ENCODE results near the gene B3GAT3.
A peak's percentile ranks its signal among the peaks of the same experiment; 100 is the strongest.
"Not testable (repeated sequence)": the region's sequence is repeated elsewhere in the genome, so short reads cannot be mapped to it uniquely, and the experiment has no call there.

Gene B3GAT3

DNA sequence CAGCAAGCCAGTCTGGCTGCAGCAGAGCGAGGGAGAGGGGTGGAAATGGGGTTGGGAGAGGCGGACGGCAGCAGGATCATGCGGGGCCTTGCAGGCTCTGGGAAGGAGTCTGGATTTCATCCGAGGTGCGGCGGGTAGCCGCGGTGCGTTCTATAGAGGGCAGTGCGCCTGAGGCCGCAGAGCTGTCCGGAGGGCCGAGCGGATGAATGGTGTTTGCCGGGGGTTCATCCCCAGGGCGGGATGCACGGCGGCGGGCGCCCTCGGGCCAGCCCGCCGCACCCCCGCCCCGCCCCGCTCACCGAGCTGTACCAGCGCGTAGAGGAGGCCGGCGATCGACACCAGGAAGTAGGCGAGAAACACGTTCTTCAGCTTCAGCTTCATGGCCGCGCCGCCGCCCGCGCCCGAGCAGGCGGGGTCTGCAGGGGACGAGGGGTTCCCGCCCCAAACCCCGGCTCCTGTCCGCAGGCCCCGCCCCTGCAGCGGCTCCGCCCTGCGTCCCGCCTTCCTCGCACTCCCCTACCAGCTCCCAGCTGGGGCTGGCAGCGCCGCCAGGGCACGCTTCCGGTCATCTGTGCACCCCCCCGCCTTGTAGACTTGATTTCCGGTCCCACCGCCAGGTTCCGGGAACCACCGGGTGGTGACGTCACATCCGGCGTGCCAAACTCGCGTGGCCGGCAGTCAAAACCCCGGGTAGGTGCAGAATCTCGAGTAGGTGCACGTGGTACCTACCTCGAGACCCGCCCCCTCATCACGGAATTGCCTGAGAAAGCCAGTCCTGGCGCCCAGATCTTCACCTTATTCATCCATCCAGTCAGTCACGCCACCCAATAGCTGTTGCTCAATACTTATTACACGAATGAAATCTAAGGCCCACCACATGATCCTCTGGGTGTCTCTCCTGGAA is at the start of gene B3GAT3:
Gene B3GAT3 (minus strand): TSS at position 420 of the 904 bp plus-strand sequence. CDS start 39 bp downstream, at position 381.
- peak; percentile 99 for DNase-seq (ENCODE audit: low spot score)

DNA sequence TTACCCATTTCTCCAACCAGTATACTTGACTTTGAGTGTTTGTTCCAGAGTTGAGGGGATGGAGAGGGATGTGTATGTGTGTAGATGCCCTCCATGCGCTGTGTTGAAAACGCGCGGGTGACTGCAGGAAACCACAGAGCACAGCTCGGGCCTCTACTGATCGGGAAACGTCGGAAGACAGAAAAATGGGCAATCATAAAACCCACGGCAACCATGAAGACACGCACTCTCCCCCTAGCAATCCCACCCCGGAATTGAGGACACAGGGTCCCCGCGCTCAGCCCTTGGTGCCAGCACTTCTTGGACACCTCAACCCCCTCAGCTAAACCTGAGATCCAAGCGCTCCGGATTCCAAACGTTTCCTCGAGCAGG is 49.4 kb upstream of the B3GAT3 start:
- DNase-seq (ENCODE audit: low spot score): no peak

DNA sequence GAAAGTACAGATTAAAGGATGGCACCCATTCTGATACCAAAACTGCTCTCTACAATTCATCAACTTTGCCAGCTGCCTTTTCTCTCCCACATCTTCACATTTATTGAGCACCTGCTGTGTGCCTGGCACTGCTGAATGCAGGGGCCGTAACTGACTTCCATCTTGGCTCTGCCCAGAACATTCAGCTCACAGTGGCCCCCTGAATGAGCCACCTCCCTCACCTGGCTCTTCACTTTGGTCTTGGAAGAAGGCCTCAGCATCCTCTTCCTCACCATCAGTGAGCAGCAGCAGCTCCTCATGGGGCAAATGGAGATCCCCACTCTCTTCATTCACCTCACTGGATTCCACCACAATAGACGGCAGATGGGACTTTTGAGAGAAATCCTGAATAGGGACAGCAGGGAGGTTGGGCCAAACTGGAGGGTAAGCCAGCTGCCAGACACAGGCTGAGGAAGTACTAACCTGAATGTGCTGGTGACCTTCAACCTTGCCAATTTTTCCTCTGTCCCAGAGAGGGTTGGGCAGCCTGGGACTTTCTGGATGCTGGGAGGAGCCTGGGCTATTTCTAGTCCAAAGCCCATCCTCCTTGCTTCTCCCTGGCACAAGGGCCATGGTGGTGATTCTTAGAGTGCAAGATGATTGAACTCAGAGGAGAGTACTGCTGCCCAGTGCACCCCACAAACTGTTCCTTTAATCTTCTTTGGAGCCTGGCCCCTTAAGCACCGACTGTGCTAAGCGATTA is 47.8 kb upstream of the B3GAT3 start:
- no peak for DNase-seq (ENCODE audit: low spot score)

DNA sequence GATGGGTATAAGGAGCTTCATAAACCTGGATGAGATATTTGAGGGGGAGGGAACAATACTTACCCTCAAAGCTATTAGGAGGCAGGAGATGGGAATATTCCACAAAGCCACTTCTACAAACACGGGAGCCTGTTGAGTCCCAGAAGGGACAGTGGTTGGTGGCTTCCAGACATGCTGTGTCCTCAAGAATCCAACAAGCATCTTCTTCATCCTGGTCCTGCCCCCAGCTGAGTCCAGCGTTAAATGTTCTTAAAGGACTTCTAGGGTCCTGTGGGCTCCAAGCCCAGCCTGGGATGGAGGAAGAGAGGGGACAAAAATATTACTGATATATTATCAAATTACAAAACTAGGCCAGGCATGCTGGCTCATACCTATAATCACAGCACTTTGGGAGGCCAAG is 45.7 kb upstream of the B3GAT3 start:
- DNase-seq (ENCODE audit: low spot score): no peak

DNA sequence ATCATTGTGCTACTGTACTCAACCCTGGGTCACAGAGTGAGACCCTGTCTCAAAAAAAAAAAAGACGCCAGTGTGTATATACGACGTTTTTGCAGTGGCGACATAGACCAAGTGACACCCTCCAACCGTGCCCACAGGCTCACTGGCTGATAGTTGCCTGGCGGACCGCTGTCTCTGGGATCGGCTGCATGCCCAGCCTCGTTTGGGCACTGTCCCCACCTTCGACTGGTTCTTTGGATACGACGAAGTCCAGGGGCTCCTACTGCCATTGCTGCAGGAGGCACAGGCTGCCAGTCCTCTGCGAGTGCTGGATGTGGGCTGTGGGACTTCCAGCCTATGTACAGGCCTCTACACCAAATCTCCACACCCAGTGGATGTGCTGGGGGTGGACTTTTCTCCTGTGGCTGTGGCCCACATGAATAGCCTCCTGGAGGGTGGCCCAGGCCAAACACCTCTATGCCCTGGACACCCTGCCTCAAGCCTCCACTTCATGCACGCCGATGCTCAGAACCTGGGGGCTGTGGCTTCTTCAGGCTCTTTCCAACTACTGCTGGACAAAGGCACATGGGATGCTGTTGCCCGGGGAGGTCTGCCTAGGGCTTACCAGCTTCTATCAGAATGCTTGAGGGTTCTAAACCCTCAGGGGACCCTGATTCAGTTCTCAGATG is 44.6 kb upstream of the B3GAT3 start:
- no peak for DNase-seq (ENCODE audit: low spot score)

DNA sequence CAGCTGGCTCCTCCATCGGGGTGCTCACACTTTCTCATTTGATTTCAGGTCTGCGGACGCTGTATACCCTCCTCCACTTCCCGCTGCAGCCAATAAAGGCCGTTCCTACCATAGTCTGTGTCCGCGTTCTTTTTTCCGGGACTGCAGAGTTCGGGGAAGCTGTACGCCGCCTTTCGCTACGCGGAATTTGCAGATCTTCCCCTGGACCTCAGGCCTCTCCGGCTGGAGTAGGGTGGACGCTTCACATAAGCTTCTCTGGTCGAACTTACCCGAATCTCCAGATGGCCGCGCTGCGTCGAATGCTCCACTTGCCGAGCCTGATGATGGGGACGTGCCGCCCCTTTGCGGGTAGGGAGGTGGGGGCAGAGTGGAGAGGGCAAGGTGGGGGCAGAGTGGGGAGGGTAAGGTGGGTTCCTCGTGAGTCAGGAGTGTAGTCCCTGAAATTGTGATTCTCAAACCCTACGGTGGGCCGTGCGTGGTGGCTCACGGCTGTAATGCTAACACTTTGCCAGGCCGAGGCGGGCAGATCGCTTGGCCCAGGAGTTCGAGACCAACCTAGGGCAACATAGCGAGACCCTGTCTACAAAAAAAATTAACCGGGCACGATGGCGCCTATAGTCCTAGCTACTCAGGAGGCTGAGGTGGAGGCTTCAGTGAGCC is 43.9 kb upstream of the B3GAT3 start:
- no peak for DNase-seq (ENCODE audit: low spot score)

DNA sequence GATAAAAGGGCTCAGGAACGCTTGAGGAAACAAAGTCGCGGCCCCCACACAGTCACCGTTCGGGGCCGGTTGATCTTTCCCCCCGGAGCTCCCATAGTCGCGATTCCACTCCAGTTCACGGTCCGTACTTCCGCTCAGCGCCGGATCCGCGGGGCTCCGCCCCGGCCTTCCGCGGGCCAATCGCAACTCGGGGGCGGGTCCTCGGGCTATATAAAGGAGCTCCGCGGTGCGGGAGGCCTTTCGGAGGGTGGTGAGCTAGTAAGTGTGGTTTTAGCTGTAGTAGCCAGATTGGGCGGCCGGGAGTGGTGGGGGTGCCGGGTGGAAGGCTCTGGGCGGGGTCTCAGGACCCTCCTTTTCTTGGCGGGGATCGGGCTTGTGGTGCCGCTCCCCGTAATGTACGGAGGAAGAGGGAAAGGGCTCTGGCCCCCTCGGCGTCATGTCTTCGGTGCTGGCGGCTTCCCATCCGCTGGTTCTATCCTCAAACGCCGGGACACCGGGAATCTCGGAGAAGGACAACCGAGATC is 43.4 kb upstream of the B3GAT3 start, which contains the start of the genes C11orf98 and CSKMT:
Gene C11orf98 (minus strand): TSS at position 136 of the 524 bp plus-strand sequence. CDS start 41 bp downstream, at position 95.
Gene CSKMT (plus strand): TSS at position 238 of the 524 bp plus-strand sequence. CDS start 568 bp downstream, outside the sequence.
- peak; percentile 93 for DNase-seq (ENCODE audit: low spot score)

DNA sequence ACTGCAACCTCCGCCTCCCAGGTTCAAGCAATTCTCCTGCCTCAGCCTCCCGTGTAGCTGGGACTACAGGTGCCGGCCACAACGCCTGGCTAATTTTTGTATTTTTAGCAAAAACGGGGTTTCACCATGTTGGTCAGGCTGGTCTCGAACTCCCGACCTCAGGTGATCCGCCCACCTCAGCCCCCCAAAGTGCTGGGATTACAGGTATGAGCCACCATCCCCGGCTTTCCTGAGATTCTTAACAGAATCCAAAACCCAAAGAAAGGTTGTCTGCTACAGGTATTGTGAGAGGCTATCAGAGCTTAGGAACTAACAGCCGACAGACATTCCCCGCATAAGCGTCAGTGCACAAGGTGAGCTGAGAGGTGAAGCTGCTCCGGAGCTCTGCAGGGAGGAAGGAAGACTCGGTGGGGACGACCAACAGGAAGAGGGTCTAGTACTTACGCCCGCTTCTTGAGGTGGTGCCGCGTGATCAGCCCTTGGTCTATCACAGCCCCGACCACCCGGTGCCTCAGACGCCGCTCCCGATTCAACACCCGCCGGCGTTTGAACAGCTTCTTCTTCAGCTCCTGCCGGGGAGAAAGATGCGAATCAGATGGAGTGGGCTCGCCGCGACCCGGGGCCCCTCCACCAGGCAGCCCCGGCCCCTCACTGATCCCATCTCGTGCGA is 42.8 kb upstream of the B3GAT3 start:
- DNase-seq (ENCODE audit: low spot score): no peak

DNA sequence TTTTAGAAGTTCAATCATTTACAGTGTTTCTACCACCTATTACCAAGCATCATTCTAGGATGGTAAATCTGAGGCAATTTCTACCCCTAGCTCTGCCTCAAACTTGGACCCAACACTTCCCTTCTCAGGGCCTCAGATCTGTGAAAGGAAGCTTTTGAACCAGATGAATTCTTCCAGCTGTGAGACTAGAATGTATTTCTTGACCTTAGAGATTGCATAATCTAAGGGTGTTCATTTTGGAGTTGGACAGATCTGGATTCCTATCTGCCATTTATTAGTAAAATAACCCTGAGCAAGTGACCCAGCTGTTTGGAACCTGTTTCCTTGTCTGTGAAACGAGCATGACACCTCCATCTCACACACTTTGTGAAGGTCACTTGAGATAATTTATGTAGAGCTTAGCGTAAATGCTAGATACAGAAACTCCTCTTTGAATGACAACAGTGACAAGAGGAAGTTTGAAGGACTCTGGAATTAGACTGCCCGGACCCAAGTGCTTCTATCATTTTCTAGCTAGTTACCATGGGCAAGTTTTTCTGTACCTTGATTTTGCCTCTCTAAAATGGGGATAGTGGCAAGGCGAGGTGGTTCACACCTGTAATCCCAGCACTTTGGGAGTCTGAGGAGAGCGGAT is 35.1 kb upstream of the B3GAT3 start:
- DNase-seq (ENCODE audit: low spot score): no peak

DNA sequence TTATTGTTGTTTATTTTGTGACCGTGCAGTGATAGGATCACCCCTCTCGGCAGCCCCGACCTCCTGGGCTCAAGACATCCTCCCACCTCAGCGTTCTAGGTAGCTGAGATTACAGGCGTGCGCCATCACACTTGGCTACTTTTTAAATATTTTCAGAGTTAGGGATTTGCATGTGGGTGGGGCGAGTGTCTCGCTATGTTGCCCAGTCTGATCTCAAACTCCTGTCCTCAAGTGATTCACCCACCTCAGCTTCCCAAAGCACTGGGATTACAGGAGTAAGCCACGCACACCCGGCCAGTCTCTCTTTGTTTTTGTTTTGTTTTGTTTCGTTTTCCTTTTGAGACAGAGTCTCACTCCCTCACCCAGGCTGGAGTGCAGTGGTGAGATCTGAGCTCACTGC is 32.5 kb upstream of the B3GAT3 start:
- no peak for DNase-seq (ENCODE audit: low spot score)

DNA sequence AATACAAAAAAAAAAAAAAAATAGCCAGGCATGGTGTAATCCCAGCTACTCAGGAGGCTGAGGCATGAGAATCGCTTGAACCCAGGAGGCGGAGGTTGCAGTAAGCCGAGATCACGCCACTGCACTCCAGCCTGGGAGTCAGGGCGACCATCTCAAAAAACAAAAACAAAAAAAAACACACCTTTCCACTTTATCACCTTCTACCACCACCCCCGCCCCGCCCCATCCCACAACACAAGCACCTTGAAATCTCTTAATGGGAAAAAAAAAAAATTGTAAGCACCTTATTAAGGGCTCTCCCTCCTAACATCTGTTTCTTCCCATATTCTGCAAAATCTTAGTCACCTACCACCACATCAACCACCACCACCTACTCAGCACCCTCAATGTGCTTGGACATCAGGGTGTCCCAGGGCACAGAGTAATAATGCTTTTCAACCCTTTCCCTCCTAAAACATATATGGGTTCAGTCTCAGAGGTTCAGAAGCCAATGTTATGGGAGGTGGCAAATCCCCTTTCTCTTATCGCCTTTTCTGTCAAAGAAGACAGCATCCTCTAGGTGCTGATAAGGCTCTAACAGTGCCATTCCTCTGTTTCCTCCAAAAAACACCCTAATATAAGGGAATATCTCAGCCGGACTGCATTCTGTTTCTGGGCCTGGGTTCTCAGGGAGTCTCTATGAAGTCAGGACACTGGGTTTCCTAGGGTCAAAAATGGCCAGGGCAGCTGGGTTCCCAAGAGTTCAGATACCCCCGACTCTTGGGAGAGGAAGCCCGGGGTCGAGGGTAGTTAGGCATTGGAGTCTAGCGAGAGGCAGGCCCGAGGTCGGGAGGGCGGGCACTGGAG is 30.6 kb upstream of the B3GAT3 start:
- DNase-seq (ENCODE audit: low spot score): no peak

DNA sequence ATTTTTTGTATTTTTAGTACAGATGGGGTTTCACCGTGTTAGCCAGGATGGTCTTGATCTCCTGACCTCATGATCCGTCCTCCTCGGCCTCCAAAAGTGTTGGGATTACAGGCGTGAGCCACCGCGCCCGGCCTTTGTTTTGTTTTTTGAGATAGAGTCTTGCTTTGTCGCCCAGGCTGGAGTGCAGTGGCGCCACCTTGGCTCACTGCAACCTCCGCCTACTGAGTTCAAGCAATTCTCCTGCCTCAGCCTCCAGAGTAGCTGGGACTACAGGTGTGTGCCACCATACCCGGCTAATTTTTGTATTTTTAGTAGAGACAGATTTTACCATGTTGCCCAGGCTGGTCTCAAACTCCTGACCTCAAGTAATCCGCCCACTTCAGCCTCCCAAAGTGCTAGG is 28.5 kb upstream of the B3GAT3 start:
- not testable (repeated sequence) for DNase-seq (ENCODE audit: low spot score)

DNA sequence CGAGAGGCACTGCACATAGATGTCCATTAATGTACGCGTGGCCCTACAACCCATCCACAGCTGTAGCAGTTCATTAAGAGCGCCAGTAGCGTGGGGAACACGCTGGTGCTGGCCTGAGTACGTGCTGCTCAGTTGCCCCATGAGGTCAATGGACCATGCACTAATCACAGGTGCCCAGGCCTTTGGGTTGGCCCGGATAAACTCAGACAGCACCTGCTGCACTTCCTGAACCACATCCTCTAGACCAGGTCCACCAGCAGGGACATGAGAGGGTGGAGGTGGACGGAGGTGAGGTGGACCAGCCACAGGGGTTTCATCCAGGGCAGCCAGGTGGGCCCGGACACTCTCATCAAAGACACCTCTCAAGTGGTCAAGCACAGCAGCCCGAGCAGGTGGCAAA is 27.7 kb upstream of the B3GAT3 start:
- DNase-seq (ENCODE audit: low spot score): no peak

DNA sequence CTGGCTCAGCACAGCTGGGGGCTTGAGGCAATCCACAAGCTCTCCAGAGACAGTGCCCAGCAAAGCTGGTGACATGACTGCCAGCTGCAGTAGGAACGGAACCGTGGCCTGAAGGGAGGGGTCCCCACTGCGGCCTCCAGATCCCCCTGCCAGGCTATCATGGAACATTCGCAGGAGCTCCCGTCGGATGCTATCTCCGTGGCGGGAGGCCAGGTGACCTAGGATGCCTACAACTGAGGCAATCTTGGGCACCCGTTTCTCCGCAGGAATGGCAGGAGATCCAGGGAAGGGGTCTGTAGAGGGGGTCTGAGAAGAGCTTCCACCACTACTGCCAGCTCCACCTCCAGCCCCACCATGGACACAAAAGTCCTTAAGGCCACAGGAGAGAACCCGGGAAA is 27.2 kb upstream of the B3GAT3 start:
- no peak for DNase-seq (ENCODE audit: low spot score)

DNA sequence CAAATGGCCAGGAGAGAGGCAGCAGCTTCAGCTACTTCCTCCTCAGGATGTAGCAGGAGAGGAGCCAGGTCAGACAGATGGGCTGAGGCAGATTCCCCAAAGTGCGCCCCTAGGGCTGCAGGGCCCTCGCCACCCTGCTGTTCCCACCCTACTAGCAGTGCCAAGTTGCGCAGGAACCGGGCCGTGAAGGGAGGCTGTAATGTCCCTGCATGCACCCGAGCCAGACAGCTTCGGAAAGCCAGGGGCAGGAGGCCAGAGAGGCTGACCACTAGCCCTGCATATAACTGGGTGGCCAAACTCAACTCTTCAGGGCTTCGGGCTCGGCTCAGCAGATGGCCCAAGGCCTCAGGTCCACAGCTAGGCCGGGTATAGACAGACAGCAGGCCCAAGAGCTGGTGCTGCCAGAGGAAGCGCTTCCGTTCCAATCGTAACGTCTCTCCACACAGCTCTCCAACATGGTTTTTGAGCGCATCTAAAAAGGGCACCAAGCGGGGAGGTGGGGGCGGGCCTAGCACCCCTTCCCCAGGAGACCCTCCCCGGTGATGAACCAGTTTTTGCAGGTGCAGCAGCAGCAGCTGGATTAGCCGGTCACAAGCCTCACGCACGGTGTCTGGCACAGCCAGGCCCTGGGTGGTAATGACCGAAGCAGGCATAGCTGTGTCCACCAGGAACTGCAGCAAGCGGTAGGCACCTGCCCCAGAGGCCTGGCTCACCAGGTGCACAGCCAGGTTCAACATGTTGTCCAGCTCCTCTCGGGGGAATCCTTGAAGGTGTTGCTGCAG is 26.6 kb upstream of the B3GAT3 start:
- no peak for DNase-seq (ENCODE audit: low spot score)

DNA sequence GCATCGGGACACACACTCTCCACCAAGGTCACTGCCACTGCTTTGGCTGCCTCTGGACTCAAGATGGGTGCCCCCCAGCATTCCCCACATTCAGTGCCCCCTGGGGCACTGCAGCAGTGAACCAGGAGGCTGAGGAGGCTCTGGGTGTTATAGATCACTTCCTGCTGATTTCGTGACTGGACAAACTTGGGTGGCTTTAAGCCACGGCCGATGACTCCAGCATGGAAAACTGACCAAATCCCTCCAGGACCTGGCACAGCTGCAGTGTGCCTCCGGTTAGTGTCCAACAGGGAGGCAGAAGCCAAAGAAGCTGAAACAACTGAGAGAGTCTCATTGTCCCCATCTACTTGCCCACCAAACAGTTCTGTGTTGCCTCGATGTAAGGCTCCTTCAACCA is 25.8 kb upstream of the B3GAT3 start:
- DNase-seq (ENCODE audit: low spot score): no peak

DNA sequence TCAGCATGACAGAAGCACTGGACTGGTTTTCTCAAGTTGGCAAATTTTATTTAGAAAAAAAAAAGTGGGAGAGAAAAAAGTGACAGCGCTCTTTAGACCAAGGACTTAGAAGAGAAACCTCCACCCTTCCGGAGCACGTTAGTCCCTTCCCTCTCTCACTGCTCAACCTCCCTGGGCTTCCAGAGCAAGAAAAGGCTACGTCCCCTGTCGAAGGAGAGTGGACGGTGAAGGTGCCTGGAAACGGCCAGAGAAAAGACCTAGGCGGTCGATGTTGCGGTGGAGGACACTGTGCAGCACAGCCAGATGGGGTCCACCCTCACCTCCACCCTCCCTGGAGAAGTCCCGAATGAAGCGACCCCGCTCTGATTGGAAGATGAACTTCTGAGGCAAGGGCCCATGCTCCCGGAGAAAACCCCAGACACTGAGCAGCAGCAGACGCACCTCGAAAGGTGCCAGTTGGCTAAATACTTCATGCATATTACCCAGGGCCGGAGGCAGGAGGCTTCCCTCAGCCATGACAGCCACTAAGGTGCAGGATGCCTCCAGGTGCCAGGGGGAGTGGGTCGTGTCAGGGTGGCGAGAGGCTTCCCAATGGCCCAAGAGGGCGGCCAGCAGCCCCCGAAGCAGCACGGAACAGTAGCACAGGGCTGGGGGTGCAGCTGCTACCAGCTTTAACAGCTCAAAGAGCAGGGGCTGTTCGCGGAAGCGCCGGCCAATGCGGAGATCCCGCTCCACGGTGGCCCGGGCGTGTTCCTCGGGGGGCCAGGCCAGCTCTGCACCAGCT is 25.2 kb upstream of the B3GAT3 start:
- DNase-seq (ENCODE audit: low spot score): no peak

All from COLO829 (cell line).